DOHH2 (cell line): ENCODE data around the gene AHRR.

Experiments
- EZH2phosphoT487 ChIP-seq: fragments of 200-600 bp; sonication (generic); IDR thresholded peaks from 2 replicates; pipeline ENCODE4 v1.6.1; 2017; ENCODE audit warnings: borderline replicate concordance, mild to moderate bottlenecking, antibody characterized with exemption, low read length, moderate library complexity, mixed read lengths
- TF ChIP-seq, protein P1 (sequence below): fragments of 200-600 bp; sonication (generic); IDR thresholded peaks from one replicate; pipeline ENCODE4 v1.5.1; 2014; ENCODE audit warnings: antibody characterized with exemption, mild to moderate bottlenecking, low read depth, low read length; ENCODE audit not compliant: poor library complexity, severe bottlenecking

DNA sequence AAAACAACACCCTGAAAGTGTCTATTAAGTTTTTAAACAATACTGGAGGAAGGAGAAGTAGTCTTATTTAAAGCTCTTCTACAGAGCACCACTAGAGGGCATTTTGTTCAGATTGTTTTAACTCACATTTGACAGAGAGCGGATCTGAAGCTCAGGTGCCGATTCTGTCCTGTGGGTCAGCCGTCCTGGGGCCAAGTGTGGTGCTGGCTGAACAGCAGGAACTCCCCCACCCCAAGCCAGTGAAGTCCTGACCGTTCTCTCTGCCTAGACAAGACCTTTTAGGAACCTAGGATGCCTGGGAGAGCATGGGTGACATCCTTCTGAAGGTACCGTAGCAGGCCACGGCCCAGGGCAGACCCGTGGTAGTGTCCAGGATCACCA is 125.4 kb downstream of the AHRR start:
- TF ChIP-seq, protein P1, sequence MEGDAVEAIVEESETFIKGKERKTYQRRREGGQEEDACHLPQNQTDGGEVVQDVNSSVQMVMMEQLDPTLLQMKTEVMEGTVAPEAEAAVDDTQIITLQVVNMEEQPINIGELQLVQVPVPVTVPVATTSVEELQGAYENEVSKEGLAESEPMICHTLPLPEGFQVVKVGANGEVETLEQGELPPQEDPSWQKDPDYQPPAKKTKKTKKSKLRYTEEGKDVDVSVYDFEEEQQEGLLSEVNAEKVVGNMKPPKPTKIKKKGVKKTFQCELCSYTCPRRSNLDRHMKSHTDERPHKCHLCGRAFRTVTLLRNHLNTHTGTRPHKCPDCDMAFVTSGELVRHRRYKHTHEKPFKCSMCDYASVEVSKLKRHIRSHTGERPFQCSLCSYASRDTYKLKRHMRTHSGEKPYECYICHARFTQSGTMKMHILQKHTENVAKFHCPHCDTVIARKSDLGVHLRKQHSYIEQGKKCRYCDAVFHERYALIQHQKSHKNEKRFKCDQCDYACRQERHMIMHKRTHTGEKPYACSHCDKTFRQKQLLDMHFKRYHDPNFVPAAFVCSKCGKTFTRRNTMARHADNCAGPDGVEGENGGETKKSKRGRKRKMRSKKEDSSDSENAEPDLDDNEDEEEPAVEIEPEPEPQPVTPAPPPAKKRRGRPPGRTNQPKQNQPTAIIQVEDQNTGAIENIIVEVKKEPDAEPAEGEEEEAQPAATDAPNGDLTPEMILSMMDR = peak; percentile 73
- TF ChIP-seq EZH2phosphoT487 = no peak
